GM12892 (cell line): ENCODE measurements around the gene DNAJC5.
"Not testable (repeated sequence)": the region's sequence is repeated elsewhere in the genome, so short reads cannot be mapped to it uniquely, and the experiment has no call there.

Experiments used
- DNase-seq: peaks from one replicate; pipeline ENCODE4 v3.0.0; 2011; ENCODE audit not compliant: insufficient read length
- FAIRE-seq: peaks from 2 replicates; lab custom pipeline; 2011; peaks lifted over from hg19 to GRCh38; lab: Jason Lieb, UNC
- POLR2A ChIP-seq: IDR thresholded peaks from 2 replicates; pipeline ENCODE4 v1.6.1; 2011; ENCODE audit warnings: low read depth, low read length, control low read depth
- POLR2AphosphoS5 ChIP-seq: IDR thresholded peaks from 2 replicates; pipeline ENCODE4 v1.6.1; 2011; ENCODE audit warnings: low read depth, low read length, control low read depth
- TAF1 ChIP-seq: IDR thresholded peaks from 2 replicates; pipeline ENCODE4 v1.6.1; 2011; ENCODE audit warnings: low read depth, mild to moderate bottlenecking, control low read depth, low read length, borderline replicate concordance

DNAJC5 gene

GRCh38 chr20:63963784-63964301, 68.9 kb downstream of the DNAJC5 start:
- DNase-seq (no peak), FAIRE-seq (no peak)
- no peak for TF ChIP-seq POLR2AphosphoS5
- no peak for TF ChIP-seq TAF1
- no peak for TF ChIP-seq POLR2A

GRCh38 chr20:63964412-63964811, 69.5 kb downstream of the DNAJC5 start:
- DNase-seq (no peak), FAIRE-seq (no peak)
- TF ChIP-seq POLR2A (no peak), TAF1 (no peak), POLR2AphosphoS5 (no peak)

GRCh38 chr20:63966172-63966943, 71.4 kb downstream of the DNAJC5 start:
- no peak for DNase-seq
- no peak for FAIRE-seq
- TF ChIP-seq POLR2A: no peak

- no peak for FAIRE-seq
- DNase-seq: no peak
- TF ChIP-seq POLR2AphosphoS5 (no peak), TAF1 (no peak), POLR2A (no peak)
These were observed 72.0 kb downstream of the DNAJC5 start for GRCh38 chr20:63966944-63967322.

GRCh38 chr20:63967330-63968135, 72.6 kb downstream of the DNAJC5 start:
- DNase-seq (no peak), FAIRE-seq (no peak)
- TF ChIP-seq POLR2A (0 out of 2 replicates have a peak, but pooled peaks have one; percentile 12), POLR2AphosphoS5 (0 out of 2 replicates have a peak, but pooled peaks have one; percentile 8), TAF1 (no peak)

- no peak for DNase-seq
- FAIRE-seq: peak; percentile 54
- no peak for TF ChIP-seq TAF1
- peak; percentile 36; the same call in 1 of the 2 replicates for TF ChIP-seq POLR2AphosphoS5
- TF ChIP-seq POLR2A: no peak
These were observed 73.4 kb downstream of the DNAJC5 start for GRCh38 chr20:63968136-63968927.

GRCh38 chr20:63968928-63969760, 74.2 kb downstream of the DNAJC5 start:
- FAIRE-seq: no peak
- TF ChIP-seq TAF1 (no peak), POLR2AphosphoS5 (no peak), POLR2A (no peak)
- DNase-seq: no peak

GRCh38 chr20:63969838-63970713, 75.2 kb downstream of the DNAJC5 start, which contains the start of gene ZNF512B:
Gene ZNF512B (minus strand): TSS chr20:63969930. CDS start chr20:63967950, 1,980 bp downstream.
- no peak for TF ChIP-seq POLR2A
- no peak for TF ChIP-seq TAF1
- TF ChIP-seq POLR2AphosphoS5: no peak
- FAIRE-seq (peak; percentile 44), DNase-seq (peak; percentile 82)

- DNase-seq: no peak
- no peak for TF ChIP-seq POLR2AphosphoS5
- TF ChIP-seq TAF1: no peak
- no peak for TF ChIP-seq POLR2A
- FAIRE-seq: no peak
These were observed 75.9 kb downstream of the DNAJC5 start for GRCh38 chr20:63970714-63971431.

GRCh38 chr20:63971960-63972311, 77.0 kb downstream of the DNAJC5 start:
- DNase-seq, FAIRE-seq: not testable (repeated sequence)
